Spleen (tissue), 7 donors: ENCODE measurements around the gene MAP3K12.

ENCODE experiments used
- POLR2A ChIP-seq, 3 donors: fragments of 450-650 bp; IDR thresholded peaks; one replicate each; pipeline ENCODE4 v1.5.1; 2017; ENCODE audit warnings: antibody characterized with exemption in 3 of 3, mild to moderate bottlenecking in 1 of 3
- POLR2AphosphoS5 ChIP-seq, 3 donors: sonication (generic); formaldehyde crosslinking; IDR thresholded peaks; one replicate each; pipeline ENCODE4 v1.5.1; 2017; ENCODE audit warnings: antibody characterized with exemption in 3 of 3
- TF ChIP-seq, protein P1 (sequence below), 11 experiments: fragments of 200-600 bp in 7 of 11; fragments of 450-650 bp in 4 of 11; sonication (generic) in 4 of 11; IDR thresholded peaks in 8 of 11; conservative IDR thresholded peaks in 3 of 11; 1 replicate in 7 of 11; 2 replicates in 4 of 11; pipeline versions ENCODE4 v1.4.0 to v1.8.0; 2016 to 2021; ENCODE audit warnings: antibody characterized with exemption in 11 of 11, inconsistent platforms in 4 of 11, mild to moderate bottlenecking in 1 of 11
- donor health status: DM: no; HTN: no; CAD: no; lungs with moderate emphysema.
- donor health status: DM: no; HTN: no; CAD: no.
- donor health status: DM: no; HTN: no; CAD: no.

DNA sequence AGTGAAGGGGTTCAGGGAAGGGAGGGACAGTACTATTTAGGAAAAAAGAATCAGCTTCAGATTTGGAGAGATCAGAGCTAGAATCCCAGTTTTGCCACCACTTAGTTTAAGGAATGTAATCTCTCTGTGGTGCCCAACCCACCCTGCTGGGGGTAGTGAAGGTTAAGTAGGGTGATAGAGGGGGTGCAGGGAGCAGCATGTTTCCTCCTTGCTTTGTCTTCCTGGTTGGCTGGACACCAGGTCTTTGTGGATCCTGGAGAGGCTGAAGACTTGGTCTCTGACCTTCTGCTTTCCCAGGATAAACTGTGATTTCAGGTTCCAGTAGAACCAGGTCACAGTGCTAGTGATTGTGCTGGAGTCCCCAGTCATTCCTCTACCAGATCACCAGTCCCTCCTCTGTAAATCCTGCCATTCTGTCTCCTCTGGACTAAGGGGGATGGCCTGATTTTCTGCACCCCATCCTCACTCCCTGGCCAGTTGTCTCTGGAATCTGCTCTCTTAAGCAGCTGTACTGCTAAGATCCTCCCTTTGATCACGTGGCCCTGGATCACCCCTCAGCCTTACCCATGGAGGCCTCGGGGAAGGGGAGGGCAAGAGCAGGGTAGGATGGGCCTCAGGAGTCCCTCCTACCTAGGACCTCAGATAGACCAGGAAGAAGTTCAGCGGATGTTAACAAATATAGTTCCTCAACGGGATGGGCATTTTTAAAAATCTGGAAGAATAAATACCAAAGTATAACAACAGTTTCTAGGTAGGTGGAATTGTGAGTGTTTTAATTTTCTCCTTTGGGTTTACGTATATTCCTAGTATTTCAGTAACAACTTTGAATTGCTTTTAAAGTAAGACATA, 3.1 kb downstream of the MAP3K12 start:
- TF ChIP-seq, protein P1, sequence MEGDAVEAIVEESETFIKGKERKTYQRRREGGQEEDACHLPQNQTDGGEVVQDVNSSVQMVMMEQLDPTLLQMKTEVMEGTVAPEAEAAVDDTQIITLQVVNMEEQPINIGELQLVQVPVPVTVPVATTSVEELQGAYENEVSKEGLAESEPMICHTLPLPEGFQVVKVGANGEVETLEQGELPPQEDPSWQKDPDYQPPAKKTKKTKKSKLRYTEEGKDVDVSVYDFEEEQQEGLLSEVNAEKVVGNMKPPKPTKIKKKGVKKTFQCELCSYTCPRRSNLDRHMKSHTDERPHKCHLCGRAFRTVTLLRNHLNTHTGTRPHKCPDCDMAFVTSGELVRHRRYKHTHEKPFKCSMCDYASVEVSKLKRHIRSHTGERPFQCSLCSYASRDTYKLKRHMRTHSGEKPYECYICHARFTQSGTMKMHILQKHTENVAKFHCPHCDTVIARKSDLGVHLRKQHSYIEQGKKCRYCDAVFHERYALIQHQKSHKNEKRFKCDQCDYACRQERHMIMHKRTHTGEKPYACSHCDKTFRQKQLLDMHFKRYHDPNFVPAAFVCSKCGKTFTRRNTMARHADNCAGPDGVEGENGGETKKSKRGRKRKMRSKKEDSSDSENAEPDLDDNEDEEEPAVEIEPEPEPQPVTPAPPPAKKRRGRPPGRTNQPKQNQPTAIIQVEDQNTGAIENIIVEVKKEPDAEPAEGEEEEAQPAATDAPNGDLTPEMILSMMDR (IDR thresholded peaks at IDR 0.05 in 8 of 11, conservative IDR thresholded peaks at IDR 0.05 in 3 of 11): no peak
- peak in 2 of 3 donors; percentile 36 to 48 for TF ChIP-seq POLR2AphosphoS5 (IDR thresholded peaks at IDR 0.05)
- TF ChIP-seq POLR2A (IDR thresholded peaks at IDR 0.05): no peak
